IMR-90 (cell line): ENCODE results near the gene ZNF521.

Experiments used
- BHLHE40 ChIP-seq: fragments of 150-350 bp; IDR thresholded peaks from 2 replicates; pipeline ENCODE4 v1.6.1; 2016; ENCODE audit warnings: mild to moderate bottlenecking, low read depth, low read length
- CEBPB ChIP-seq: IDR thresholded peaks from 2 replicates; pipeline ENCODE4 v1.6.1; 2012; ENCODE audit warnings: low read depth, low read length, improper control_type of control experiment
- CHD1 ChIP-seq: IDR thresholded peaks from 2 replicates; pipeline ENCODE4 v1.6.1; 2012; ENCODE audit warnings: low read depth, low read length, improper control_type of control experiment
- MAFK ChIP-seq: IDR thresholded peaks from 2 replicates; pipeline ENCODE4 v1.6.1; 2012; ENCODE audit warnings: low read depth, low read length, improper control_type of control experiment
- MAZ ChIP-seq: IDR thresholded peaks from 2 replicates; pipeline ENCODE4 v1.6.1; 2012; ENCODE audit warnings: low read depth, mild to moderate bottlenecking, low read length, improper control_type of control experiment, moderate library complexity, borderline replicate concordance
- NFE2L2 ChIP-seq: fragments of 150-350 bp; IDR thresholded peaks from 2 replicates; pipeline ENCODE4 v1.6.1; 2016; ENCODE audit warnings: low read depth, mild to moderate bottlenecking, low read length
- POLR2A ChIP-seq: IDR thresholded peaks from 2 replicates; pipeline ENCODE4 v1.6.1; 2012; ENCODE audit warnings: mild to moderate bottlenecking, low read depth, low read length
- RAD21 ChIP-seq: IDR thresholded peaks from 2 replicates; pipeline ENCODE4 v1.6.1; 2012; ENCODE audit warnings: low read length, improper control_type of control experiment
- RCOR1 ChIP-seq: IDR thresholded peaks from 2 replicates; pipeline ENCODE4 v1.6.1; 2012; ENCODE audit warnings: mild to moderate bottlenecking, low read length, improper control_type of control experiment; ENCODE audit not compliant: insufficient replicate concordance
- RFX5 ChIP-seq: IDR thresholded peaks from 2 replicates; pipeline ENCODE4 v1.8.0; 2012; ENCODE audit warnings: low read depth, mild to moderate bottlenecking, low read length, moderate library complexity
- SMC3 ChIP-seq: fragments of 150-350 bp; IDR thresholded peaks from 2 replicates; pipeline ENCODE4 v1.6.1; 2016; ENCODE audit warnings: low read depth, mild to moderate bottlenecking, antibody characterized with exemption, low read length, moderate library complexity
- TF ChIP-seq, protein P1 (sequence below): conservative IDR thresholded peaks from 2 replicates; pipeline ENCODE4 v1.5.1; 2012; ENCODE audit warnings: mild to moderate bottlenecking, low read depth, low read length, improper control_type of control experiment
- TF ChIP-seq, protein P2 (sequence below): fragments of 150-350 bp; IDR thresholded peaks from 2 replicates; pipeline ENCODE4 v1.6.1; 2016; ENCODE audit warnings: low read depth, mild to moderate bottlenecking, low read length, moderate library complexity, borderline replicate concordance
- TF ChIP-seq, protein P3 (sequence below): fragments of 150-350 bp; IDR thresholded peaks from 2 replicates; pipeline ENCODE4 v1.6.1; 2017; ENCODE audit warnings: mild to moderate bottlenecking, antibody characterized with exemption, low read length, low read depth

DNA sequence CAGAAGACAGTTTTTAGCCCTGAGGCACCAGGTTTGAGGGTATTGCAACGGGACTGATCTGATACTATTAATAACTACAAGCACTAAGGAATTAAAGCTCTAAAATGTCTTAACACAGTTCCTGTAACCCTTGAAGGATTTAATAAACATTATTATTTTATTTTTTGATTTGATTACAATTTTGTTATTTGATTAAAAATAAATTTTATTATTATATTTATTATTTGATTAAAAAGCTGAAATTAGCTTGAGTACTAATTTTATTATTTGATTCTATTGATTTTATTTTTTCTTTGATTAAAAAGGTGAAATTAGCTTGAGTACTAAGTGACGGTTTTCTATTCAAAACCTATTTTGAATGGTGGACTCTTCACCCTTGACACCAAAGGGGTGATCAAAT, 307.3 kb downstream of the ZNF521 start:
- TF ChIP-seq POLR2A (no peak), CHD1 (no peak), MAZ (no peak), RAD21 (no peak), MAFK (no peak), RCOR1 (no peak), BHLHE40 (no peak), CEBPB (no peak), RFX5 (no peak), NFE2L2 (no peak), SMC3 (no peak)
- TF ChIP-seq, protein P1, sequence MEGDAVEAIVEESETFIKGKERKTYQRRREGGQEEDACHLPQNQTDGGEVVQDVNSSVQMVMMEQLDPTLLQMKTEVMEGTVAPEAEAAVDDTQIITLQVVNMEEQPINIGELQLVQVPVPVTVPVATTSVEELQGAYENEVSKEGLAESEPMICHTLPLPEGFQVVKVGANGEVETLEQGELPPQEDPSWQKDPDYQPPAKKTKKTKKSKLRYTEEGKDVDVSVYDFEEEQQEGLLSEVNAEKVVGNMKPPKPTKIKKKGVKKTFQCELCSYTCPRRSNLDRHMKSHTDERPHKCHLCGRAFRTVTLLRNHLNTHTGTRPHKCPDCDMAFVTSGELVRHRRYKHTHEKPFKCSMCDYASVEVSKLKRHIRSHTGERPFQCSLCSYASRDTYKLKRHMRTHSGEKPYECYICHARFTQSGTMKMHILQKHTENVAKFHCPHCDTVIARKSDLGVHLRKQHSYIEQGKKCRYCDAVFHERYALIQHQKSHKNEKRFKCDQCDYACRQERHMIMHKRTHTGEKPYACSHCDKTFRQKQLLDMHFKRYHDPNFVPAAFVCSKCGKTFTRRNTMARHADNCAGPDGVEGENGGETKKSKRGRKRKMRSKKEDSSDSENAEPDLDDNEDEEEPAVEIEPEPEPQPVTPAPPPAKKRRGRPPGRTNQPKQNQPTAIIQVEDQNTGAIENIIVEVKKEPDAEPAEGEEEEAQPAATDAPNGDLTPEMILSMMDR: no peak
- TF ChIP-seq, protein P2, sequence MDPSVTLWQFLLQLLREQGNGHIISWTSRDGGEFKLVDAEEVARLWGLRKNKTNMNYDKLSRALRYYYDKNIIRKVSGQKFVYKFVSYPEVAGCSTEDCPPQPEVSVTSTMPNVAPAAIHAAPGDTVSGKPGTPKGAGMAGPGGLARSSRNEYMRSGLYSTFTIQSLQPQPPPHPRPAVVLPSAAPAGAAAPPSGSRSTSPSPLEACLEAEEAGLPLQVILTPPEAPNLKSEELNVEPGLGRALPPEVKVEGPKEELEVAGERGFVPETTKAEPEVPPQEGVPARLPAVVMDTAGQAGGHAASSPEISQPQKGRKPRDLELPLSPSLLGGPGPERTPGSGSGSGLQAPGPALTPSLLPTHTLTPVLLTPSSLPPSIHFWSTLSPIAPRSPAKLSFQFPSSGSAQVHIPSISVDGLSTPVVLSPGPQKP: no peak
- TF ChIP-seq, protein P3, sequence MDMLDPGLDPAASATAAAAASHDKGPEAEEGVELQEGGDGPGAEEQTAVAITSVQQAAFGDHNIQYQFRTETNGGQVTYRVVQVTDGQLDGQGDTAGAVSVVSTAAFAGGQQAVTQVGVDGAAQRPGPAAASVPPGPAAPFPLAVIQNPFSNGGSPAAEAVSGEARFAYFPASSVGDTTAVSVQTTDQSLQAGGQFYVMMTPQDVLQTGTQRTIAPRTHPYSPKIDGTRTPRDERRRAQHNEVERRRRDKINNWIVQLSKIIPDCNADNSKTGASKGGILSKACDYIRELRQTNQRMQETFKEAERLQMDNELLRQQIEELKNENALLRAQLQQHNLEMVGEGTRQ: no peak
